ENCODE results near the gene SPSB1.

SPSB1 gene

GRCh38 chr1:9397997-9398526 is 105.4 kb downstream of the SPSB1 start:
- no peak for DNase-seq

DNA sequence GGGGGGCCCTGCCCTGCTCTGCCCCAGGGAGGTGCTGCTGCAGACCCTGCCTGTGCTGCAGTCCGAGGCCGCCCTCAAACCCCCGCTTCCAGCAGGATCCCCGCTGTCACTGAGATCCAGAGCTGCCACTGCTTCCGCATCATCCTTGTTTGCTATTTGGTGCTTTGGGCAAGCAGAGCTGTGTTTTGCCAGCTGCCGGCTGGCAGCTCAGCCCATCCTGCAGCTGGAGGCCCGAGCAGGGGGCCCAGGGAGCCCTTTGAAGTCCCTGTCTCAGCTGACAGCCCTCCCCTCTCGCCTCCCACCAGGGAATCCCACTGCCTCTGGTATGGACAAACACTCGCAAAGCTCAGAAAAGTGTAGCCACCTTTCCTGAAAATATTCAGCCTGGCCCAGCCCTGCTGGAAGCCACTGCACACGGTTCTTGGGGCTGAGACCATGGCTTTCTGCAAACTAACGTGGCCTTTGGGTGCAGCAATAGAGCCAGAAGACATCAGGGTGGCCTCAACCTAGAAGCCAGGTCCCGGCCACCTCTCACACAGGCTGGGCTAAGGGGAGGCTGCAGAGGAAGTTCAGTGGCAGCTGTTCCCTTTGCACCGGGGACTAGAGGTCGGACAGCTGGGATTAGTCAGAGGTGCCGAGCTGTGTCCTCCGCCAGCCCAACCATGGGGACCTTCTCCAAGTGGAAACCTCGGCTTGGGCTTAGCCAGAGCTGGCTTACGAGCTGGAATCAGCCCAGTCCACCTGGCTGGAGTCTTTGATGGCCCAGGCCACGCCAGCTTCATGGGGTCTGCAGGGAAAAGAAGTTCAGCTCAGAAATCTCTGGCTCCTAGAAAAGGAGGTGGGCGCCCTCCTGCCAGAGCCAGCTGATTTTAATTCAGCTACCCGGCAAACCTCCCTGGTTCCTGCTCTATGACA is 107.1 kb downstream of the SPSB1 start:
- DNase-seq = peak; percentile 23

DNA sequence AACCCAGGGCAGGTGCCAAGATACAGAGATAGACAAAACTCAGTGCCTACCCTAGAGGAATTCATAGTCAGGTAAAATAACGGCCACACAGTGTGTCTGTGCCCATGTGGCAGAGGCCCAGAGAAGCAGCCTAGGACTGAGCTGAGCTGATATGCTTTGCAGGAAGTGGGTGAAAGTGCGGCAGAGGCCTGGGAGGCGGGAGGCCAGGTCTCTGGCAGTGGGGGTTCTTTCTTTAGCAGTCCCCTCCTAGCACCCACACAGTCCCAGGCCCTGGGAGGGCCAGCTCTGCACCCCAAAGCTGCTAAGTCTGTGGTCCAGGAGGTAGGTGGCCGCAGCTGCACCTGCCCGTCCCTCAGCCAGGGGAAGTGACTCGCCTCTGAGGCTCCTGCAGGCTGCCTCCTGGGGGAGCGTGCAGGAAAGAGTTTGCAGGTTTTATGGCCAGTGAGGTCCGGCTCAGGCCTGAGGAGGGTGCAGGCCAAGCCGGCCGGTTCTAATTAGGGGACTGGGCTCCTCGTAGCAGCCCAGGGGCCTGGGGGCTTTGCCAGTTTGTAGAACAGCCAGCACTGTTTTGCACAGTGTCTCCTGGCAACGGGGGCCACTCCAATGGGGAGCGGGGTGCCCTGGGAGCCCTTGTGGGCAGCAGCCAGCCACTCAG is 107.9 kb downstream of the SPSB1 start:
- peak; percentile 12 for DNase-seq

GRCh38 chr1:9401080-9401453 is 108.4 kb downstream of the SPSB1 start:
- no peak for DNase-seq

DNA sequence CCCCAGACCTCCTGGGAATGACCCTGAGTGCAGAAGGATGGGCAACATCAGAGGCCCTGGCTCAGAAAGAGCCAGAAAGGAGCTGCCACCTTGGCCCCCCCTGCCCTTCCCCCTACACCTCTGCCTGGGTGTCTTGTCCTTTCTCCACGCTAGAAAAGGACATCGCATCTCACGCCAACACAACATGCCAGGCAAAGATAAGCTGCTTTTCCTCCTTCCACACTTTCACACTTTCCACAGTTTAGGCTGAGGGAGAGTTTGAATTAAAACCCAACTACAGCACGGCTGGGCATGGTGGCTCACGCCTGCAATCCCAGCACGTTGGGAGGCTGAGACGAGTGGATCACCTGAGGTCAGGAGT is 109.5 kb downstream of the SPSB1 start:
- DNase-seq = no peak

DNA sequence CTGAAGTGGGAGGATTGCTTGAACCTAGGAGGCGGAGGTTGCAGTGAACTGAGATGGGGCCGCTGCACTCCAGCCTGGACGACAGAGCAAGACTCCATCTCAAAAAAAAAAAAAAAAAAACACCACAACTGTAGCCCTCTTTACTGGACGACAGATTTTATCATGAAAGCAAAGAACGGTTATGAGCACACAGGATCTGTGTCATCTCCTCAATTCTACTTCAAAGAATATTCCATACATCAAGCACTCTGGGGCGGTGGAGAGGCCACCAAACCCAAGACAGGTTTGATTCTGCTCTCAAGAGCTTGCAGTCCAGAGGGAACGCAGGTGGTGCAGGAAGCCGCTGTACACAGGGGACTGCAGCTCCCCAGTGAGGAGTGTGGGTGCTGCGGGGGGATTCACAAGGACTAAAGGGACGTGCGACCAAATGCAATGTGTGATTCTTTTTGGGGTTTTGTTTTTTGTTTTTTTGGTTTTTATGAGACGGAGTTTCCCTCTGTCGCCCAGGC is 110.1 kb downstream of the SPSB1 start:
- no peak for DNase-seq

GRCh38 chr1:9404117-9404914 is 111.6 kb downstream of the SPSB1 start:
- no peak for DNase-seq

- no peak for DNase-seq
Observed at GRCh38 chr1:9406111-9406510, 113.4 kb downstream of the SPSB1 start.

DNA sequence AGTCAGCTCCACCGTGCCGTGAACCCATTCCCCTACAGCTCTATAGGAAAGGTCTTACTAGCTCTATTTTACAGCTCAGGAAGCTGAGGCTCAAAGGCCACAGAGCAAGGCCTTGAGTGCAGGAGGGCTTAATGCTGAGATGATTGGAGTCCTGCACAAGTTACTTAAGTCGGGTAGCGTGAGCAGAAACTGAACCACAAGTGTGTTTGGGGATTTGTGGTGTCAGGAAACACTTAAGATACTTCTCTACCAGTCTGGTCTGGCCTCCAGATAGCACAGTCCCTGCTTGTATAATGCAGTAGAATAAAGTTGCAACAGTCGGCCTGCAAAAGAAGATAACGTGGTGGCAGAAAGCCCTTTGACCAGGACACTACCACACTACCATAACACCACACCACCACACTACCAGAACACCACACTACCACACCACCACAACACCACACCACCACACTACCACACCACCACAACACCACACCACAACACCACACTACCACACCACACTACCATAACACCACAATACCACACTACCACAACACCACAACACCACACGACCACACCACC is 118.1 kb downstream of the SPSB1 start:
- DNase-seq = peak; percentile 96

GRCh38 chr1:9413071-9413876 is 120.6 kb downstream of the SPSB1 start:
- DNase-seq = no peak

- DNase-seq = no peak
Observed at GRCh38 chr1:9413877-9414213, 121.2 kb downstream of the SPSB1 start.

- no peak for DNase-seq
Observed at GRCh38 chr1:9416506-9416905, 123.8 kb downstream of the SPSB1 start.

DNA sequence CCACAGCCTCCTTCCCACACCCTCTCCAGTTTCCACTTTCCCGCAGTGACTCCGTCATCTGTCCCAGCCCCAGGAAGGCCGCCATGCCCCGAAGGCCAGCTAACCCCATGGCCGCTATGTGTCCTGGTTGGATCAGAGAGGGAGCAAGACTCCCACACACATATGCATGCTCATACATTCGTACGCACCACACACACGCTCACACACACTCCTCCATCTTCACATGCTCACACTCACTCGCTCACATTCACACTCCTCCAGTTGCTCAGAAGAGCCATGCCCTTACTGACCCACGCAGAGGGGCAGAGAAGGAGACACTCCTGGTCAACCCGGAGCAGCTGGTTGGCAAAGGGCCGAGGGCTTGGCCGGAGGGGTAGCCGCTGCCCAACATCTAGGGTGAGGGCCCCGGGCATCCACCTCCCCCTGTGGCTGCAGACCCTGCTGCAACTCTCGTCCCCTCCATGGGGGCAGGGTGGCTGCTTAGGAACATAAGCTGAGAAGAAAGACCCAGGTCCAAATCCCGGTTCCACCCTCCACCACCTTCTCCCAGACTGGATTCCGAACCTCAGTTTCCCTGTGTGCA is 124.3 kb downstream of the SPSB1 start:
- no peak for DNase-seq

DNA sequence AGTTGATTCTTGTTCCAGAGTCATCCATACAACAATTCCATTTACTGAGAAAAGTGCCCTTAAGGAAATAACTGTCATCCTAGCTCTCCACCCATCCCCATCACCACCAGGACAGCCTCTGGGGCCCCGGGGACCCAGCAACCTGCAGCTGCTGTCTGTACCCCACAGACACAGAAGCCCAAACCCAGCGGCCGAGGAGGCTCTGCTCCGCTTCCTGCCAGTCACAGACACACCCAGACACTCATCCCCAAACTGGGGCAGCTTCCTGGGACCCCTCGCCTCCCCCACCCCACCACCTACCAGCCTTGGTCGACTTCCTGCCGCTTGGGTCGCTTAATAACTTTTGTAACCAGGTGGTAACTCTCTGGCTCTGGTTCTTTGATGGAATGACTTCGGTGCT is 125.0 kb downstream of the SPSB1 start:
- no peak for DNase-seq

DNA sequence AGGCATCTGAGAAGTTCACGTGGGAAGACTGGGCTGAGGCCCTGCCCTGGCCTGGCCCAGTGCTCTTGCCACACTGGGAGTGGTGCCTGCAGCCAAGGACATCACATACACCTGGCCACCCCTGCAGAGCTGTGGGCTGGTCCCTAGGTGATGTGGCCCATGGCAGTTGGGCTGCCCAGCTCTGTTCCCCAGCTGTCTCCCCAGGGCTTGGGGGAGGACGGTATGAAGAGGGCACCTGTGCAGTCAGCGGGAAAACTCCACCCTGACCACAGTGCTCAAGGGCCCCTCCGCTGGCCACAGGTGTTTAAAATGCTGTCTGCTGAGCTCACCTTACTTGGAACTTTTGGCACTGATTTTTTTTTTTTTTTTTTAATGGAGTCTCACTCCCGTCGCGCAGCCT is 126.2 kb downstream of the SPSB1 start:
- no peak for DNase-seq
